Measurements from ENCODE around the gene GALNS. TPM values are rescaled to one million over a fixed set of nuclear protein-coding genes. Genes with fewer than 3 reads are reported as not detected.

GALNS gene
- total RNA-seq, 3 donors from 2014 or later, result 16.2 to 29.5 (median 17.9) TPM

DNA sequence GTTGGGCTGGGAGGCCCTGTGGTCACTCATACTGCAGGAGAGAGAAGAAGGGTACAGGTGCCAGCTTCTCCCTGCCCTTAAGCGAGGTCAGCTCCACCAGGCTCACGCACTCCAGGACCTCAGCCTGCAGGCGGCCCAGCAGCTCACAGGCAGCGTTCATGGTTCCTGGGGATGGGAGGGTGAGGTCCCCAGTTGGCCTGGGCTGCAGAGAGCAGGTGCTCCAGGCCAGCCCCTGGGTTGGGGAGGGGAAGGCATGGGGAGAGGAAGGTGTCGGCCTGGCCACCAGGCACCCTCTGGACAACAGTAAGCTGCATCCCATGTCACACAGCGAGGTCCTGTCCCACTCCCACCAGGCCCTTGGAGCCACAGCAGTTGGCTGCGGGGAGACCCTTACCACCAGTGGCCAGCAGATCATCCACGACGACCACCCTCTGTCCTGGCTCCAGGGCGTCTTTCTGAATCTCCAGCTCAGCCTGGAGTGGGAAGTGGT lies 47.0 kb downstream of the GALNS start:
- no peaks in the 10 kb centered on the region for H3K9me3 ChIP-seq
- no peaks in the 10 kb centered on the region for H3K27me3 ChIP-seq
- H3K4me3 ChIP-seq, result peak overlapping the region in 1 of 3 donors; percentile 89
- H3K4me1 ChIP-seq, result peaks cover 14 to 17% of the 10 kb centered on the region in 2 donors
- TF ChIP-seq POLR2A (IDR thresholded peaks at IDR 0.05) (no peak), POLR2AphosphoS5 (IDR thresholded peaks at IDR 0.05) (no peak)
- TF ChIP-seq, protein P1, sequence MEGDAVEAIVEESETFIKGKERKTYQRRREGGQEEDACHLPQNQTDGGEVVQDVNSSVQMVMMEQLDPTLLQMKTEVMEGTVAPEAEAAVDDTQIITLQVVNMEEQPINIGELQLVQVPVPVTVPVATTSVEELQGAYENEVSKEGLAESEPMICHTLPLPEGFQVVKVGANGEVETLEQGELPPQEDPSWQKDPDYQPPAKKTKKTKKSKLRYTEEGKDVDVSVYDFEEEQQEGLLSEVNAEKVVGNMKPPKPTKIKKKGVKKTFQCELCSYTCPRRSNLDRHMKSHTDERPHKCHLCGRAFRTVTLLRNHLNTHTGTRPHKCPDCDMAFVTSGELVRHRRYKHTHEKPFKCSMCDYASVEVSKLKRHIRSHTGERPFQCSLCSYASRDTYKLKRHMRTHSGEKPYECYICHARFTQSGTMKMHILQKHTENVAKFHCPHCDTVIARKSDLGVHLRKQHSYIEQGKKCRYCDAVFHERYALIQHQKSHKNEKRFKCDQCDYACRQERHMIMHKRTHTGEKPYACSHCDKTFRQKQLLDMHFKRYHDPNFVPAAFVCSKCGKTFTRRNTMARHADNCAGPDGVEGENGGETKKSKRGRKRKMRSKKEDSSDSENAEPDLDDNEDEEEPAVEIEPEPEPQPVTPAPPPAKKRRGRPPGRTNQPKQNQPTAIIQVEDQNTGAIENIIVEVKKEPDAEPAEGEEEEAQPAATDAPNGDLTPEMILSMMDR (IDR thresholded peaks at IDR 0.05), result no peak
- no peak for DNase-seq (ENCODE audit: low spot score in 2 of 2)
- no peaks in the 10 kb centered on the region for H3K36me3 ChIP-seq
- H3K27ac ChIP-seq, result peak overlapping the region; percentile 85 to 92
- intact Hi-C loops (cut with DNase I; ENCODE audit: low total_unique reads), result no loop called here

GRCh38 chr16:88809068-88809675 lies 47.6 kb downstream of the GALNS start:
- no peak overlapping the region for H3K4me3 ChIP-seq
- H3K9me3 ChIP-seq, result no peaks in the 10 kb centered on the region
- intact Hi-C loops (cut with DNase I; ENCODE audit: low total_unique reads), result no loop called here
- no peaks in the 10 kb centered on the region for H3K27me3 ChIP-seq
- DNase-seq (ENCODE audit: low spot score in 2 of 2), result no peak
- H3K4me1 ChIP-seq, result peaks cover 18 to 21% of the 10 kb centered on the region in 2 donors
- no peaks in the 10 kb centered on the region for H3K36me3 ChIP-seq
- peak overlapping the region in 1 of 2 donors; percentile 9 for H3K27ac ChIP-seq
- TF ChIP-seq POLR2A (IDR thresholded peaks at IDR 0.05) (no peak), POLR2AphosphoS5 (IDR thresholded peaks at IDR 0.05) (no peak)
- TF ChIP-seq, protein P1 (IDR thresholded peaks at IDR 0.05), result no peak

- Histone ChIP-seq H3K9me3 (no peaks in the 10 kb centered on the region), H3K27ac (no peak overlapping the region), H3K4me3 (no peak overlapping the region), H3K4me1 (peaks cover 21 to 23% of the 10 kb centered on the region in 2 donors), H3K27me3 (no peaks in the 10 kb centered on the region), H3K36me3 (no peaks in the 10 kb centered on the region)
- no peak for TF ChIP-seq POLR2AphosphoS5 (IDR thresholded peaks at IDR 0.05)
- TF ChIP-seq, protein P1 (IDR thresholded peaks at IDR 0.05), result no peak
- no peak for TF ChIP-seq POLR2A (IDR thresholded peaks at IDR 0.05)
- DNase-seq (ENCODE audit: low spot score in 2 of 2), result no peak
- intact Hi-C loops (cut with DNase I; ENCODE audit: low total_unique reads), result no loop called here
Observed at GRCh38 chr16:88807626-88808453, 48.9 kb downstream of the GALNS start.

- Histone ChIP-seq H3K4me3 (no peak overlapping the region), H3K4me1 (peaks cover 21 to 23% of the 10 kb centered on the region in 2 donors), H3K9me3 (no peaks in the 10 kb centered on the region), H3K36me3 (no peaks in the 10 kb centered on the region), H3K27ac (no peak overlapping the region), H3K27me3 (no peaks in the 10 kb centered on the region)
- intact Hi-C loops (cut with DNase I; ENCODE audit: low total_unique reads), result no loop called here
- no peak for DNase-seq (ENCODE audit: low spot score in 2 of 2)
- TF ChIP-seq, protein P1 (IDR thresholded peaks at IDR 0.05), result no peak
- TF ChIP-seq POLR2AphosphoS5 (IDR thresholded peaks at IDR 0.05) (no peak), POLR2A (IDR thresholded peaks at IDR 0.05) (no peak)
Observed at GRCh38 chr16:88807142-88807625, 49.6 kb downstream of the GALNS start.
